HUDEP-2 (cell line): Measurements from ENCODE around the gene CLDND2.
"Not testable (repeated sequence)": the region's sequence is repeated elsewhere in the genome, so short reads cannot be mapped to it uniquely, and the experiment has no call there.

Experiments
- DNase-seq, 76 experiments: peaks; one replicate each; lab custom pipeline; 2025; ENCODE audit not compliant: unreplicated experiment in 76 of 76; lab: John Stamatoyannopoulos, UW

The CLDND2 gene

GRCh38 chr19:51368366-51369282 is at the start of gene CLDND2:
CLDND2 (minus strand) TSS chr19:51369003; CDS start chr19:51368577, 426 bp downstream.
- no peak for DNase-seq

GRCh38 chr19:51417810-51418157 is 49.0 kb upstream of the CLDND2 start:
- DNase-seq, result no peak

- DNase-seq, result peak in 7 of 76 experiments; percentile 4 to 18 (median 14)
These were observed 48.5 kb upstream of the CLDND2 start, which contains the start of gene SIGLEC10 for GRCh38 chr19:51417107-51417809. SIGLEC10 (minus strand) TSS chr19:51417642; CDS start chr19:51417581, 61 bp downstream.

GRCh38 chr19:51416422-51416821 is 47.6 kb upstream of the CLDND2 start:
- not testable (repeated sequence) for DNase-seq

- no peak for DNase-seq
These were observed 46.4 kb upstream of the CLDND2 start for GRCh38 chr19:51415187-51415586.

- DNase-seq, result no peak
These were observed 42.3 kb upstream of the CLDND2 start for GRCh38 chr19:51410950-51411748.

- DNase-seq, result peak in 44 of 76 experiments; percentile 4 to 68 (median 34)
These were observed 38.8 kb upstream of the CLDND2 start for GRCh38 chr19:51407511-51408131.

GRCh38 chr19:51402117-51402516 is 33.3 kb upstream of the CLDND2 start:
- no peak for DNase-seq

GRCh38 chr19:51399936-51400335 is 31.1 kb upstream of the CLDND2 start:
- not testable (repeated sequence) for DNase-seq

- no peak for DNase-seq
These were observed 30.4 kb upstream of the CLDND2 start for GRCh38 chr19:51399231-51399630.

- peak in 19 of 76 experiments; percentile 8 to 51 (median 27) for DNase-seq
These were observed 29.4 kb upstream of the CLDND2 start for GRCh38 chr19:51398096-51398704.

GRCh38 chr19:51397453-51397852 is 28.6 kb upstream of the CLDND2 start:
- DNase-seq, result not testable (repeated sequence)

GRCh38 chr19:51396175-51396574 is 27.4 kb upstream of the CLDND2 start:
- DNase-seq, result no peak

- DNase-seq, result peak in 75 of 76 experiments; percentile 84 to 100 (median 99)
These were observed 25.4 kb upstream of the CLDND2 start for GRCh38 chr19:51394050-51394836.

- no peak for DNase-seq
These were observed 23.9 kb upstream of the CLDND2 start for GRCh38 chr19:51392701-51393100.

GRCh38 chr19:51391073-51391611 is 22.3 kb upstream of the CLDND2 start:
- DNase-seq, result no peak

GRCh38 chr19:51389143-51389542 is 20.3 kb upstream of the CLDND2 start:
- no peak for DNase-seq

- no peak for DNase-seq
These were observed 19.2 kb upstream of the CLDND2 start, which contains the start of gene LIM2 for GRCh38 chr19:51387924-51388389. LIM2 (minus strand) TSS chr19:51387974; CDS start chr19:51387443, 531 bp downstream.
